Muscle layer of colon (tissue), 2 donors: ENCODE results near the gene FOXP2.
"Not testable (repeated sequence)": the region's sequence is repeated elsewhere in the genome, so short reads cannot be mapped to it uniquely, and the experiment has no call there.

ENCODE experiments used
- H3K27ac ChIP-seq: one replicate; pipeline ENCODE4 v1.7.0; 2013; ENCODE audit warnings: low read depth, mild to moderate bottlenecking, low read length, moderate library complexity
- H3K27me3 ChIP-seq, 2 donors: one replicate each; pipeline ENCODE4 v1.7.0; 2013; ENCODE audit warnings: low read length in 2 of 2, mild to moderate bottlenecking in 2 of 2; ENCODE audit not compliant: insufficient read depth in 2 of 2, control insufficient read depth in 1 of 2
- H3K36me3 ChIP-seq: one replicate; pipeline ENCODE4 v1.7.0; 2013; ENCODE audit warnings: mild to moderate bottlenecking, low read length; ENCODE audit not compliant: insufficient read depth
- H3K4me1 ChIP-seq: one replicate; pipeline ENCODE4 v1.7.0; 2013; ENCODE audit warnings: mild to moderate bottlenecking, low read length; ENCODE audit not compliant: insufficient read depth
- H3K4me3 ChIP-seq, 2 donors: one replicate each; pipeline ENCODE4 v1.7.0; 2013; ENCODE audit warnings: low read length in 2 of 2, low read depth in 1 of 2, mild to moderate bottlenecking in 1 of 2, moderate library complexity in 1 of 2
- H3K9ac ChIP-seq: one replicate; pipeline ENCODE4 v1.7.0; 2013; ENCODE audit warnings: low read length
- H3K9me3 ChIP-seq: one replicate; pipeline ENCODE4 v1.7.0; 2013; ENCODE audit warnings: mild to moderate bottlenecking, low read length
- donor health status: abdominal sarcoma.
- donor health status: Adenocarcinoma of cecum.

Gene FOXP2

DNA sequence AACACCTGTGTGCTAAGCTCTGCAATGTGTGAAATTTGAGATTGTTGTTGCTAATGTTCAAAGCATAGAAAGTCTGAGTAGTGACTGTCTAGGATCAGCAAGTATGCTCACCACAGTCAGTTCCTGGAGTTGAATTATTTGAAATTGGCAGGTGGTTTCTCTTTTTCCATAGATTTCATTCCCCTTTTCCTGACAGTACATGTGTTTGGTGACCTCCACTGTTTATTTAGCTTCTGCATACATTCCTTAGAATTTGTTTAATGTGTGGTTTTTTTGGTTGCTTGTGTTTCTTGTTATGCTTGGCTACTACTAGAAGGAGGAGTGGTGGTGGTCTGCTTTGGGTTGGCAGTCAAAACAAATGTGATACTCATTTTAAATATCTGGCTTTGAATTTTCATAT, 52.3 kb downstream of the FOXP2 start:
- no peaks in the 10 kb centered on the region for H3K9me3 ChIP-seq
- H3K36me3 ChIP-seq, result no peaks in the 10 kb centered on the region

GRCh38 chr7:114468844-114469243, 54.2 kb downstream of the FOXP2 start:
- Histone ChIP-seq H3K27ac (no peak overlapping the region), H3K9me3 (no peaks in the 10 kb centered on the region), H3K36me3 (no peaks in the 10 kb centered on the region), H3K27me3 (no peaks in the 10 kb centered on the region), H3K9ac (no peak overlapping the region), H3K4me1 (peaks cover 24% of the 10 kb centered on the region), H3K4me3 (no peak overlapping the region)

More for the DNA sequence above, 52.3 kb downstream of the FOXP2 start:
- H3K27me3 ChIP-seq, result no peaks in the 10 kb centered on the region
- H3K27ac ChIP-seq, result no peak overlapping the region
- no peak overlapping the region for H3K9ac ChIP-seq
- H3K4me1 ChIP-seq, result peaks cover 15% of the 10 kb centered on the region
- H3K4me3 ChIP-seq, result no peak overlapping the region

GRCh38 chr7:114472896-114473512, 58.4 kb downstream of the FOXP2 start:
- Histone ChIP-seq H3K4me1 (peaks cover 9% of the 10 kb centered on the region), H3K9me3 (no peaks in the 10 kb centered on the region), H3K36me3 (no peaks in the 10 kb centered on the region), H3K27ac (no peak overlapping the region), H3K27me3 (no peaks in the 10 kb centered on the region), H3K9ac (no peak overlapping the region), H3K4me3 (no peak overlapping the region)

DNA sequence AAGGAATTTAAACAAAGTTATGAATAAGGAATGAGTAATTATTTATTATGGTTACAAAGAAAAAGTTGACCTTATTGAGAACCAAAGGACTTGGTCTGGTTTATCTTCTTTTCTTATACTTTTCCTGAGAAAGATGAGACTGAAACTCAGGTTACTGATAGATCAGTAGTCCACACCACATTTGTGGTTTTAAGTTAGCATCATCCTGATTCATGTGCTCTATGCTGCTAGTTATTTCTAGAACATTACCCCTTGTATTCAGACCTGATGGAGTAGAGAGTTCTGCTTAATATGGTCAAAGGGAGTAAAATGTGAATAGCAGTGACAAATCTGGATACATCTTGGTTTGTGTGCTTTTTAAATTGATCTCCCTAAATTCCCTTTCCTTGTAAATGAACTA, 63.8 kb downstream of the FOXP2 start:
- Histone ChIP-seq H3K4me1 (peaks cover 8% of the 10 kb centered on the region), H3K9ac (no peak overlapping the region), H3K4me3 (no peak overlapping the region), H3K27ac (no peak overlapping the region), H3K36me3 (no peaks in the 10 kb centered on the region), H3K9me3 (no peaks in the 10 kb centered on the region), H3K27me3 (no peaks in the 10 kb centered on the region)

DNA sequence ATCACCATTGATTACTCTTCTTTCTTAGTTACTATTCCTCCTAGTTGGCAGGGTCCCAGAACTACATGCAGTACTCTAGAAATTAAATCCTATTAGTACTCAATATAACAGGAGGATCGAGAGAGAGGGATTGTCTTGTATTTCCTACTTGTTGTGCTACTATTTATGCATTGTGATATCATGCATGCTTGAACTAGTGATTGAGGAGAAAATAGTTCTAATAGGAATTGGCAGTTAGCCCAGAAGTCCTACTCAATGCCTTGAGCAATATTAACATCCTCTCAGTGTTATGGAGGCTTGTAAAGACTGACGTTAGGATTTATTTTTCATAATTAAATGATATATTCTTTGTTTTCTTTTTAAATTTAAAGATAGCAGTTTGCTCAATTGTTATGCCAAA, 67.4 kb downstream of the FOXP2 start:
- Histone ChIP-seq H3K27me3 (no peaks in the 10 kb centered on the region), H3K36me3 (no peaks in the 10 kb centered on the region), H3K9ac (no peak overlapping the region), H3K4me1 (peaks cover 3% of the 10 kb centered on the region), H3K9me3 (no peaks in the 10 kb centered on the region), H3K4me3 (no peak overlapping the region), H3K27ac (no peak overlapping the region)

- Histone ChIP-seq H3K36me3 (no peaks in the 10 kb centered on the region), H3K4me1 (peaks cover 3% of the 10 kb centered on the region), H3K27me3 (no peaks in the 10 kb centered on the region), H3K4me3 (no peak overlapping the region), H3K9me3 (no peaks in the 10 kb centered on the region), H3K9ac (no peak overlapping the region), H3K27ac (no peak overlapping the region)
Measured at GRCh38 chr7:114484226-114484625, 69.6 kb downstream of the FOXP2 start.

- Histone ChIP-seq H3K9me3 (no peaks in the 10 kb centered on the region), H3K4me3 (no peak overlapping the region), H3K27ac (no peak overlapping the region), H3K4me1 (no peaks in the 10 kb centered on the region), H3K27me3 (no peaks in the 10 kb centered on the region), H3K36me3 (no peaks in the 10 kb centered on the region), H3K9ac (no peak overlapping the region)
Measured at GRCh38 chr7:114487174-114487573, 72.6 kb downstream of the FOXP2 start.

DNA sequence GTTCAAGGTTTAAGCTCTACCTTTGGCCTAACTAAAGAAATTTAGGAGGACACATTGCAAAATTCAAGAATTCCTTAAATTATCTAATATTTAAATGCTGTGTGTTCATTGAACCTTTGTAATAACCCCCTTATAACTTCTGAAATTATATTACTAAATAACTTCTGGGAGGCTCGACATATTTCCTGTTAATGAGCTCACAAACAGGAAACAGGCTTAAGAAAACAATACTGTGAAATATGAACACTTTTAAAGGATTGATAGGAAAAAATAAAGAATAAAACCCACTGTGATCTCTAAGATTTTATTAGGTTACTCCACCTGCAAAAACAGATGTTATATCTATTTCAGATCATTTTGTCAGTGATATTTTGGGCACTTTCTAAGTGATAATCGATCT, 74.1 kb downstream of the FOXP2 start:
- Histone ChIP-seq H3K9ac (no peak overlapping the region), H3K36me3 (no peaks in the 10 kb centered on the region), H3K27me3 (no peaks in the 10 kb centered on the region), H3K4me1 (no peaks in the 10 kb centered on the region), H3K27ac (no peak overlapping the region), H3K4me3 (no peak overlapping the region), H3K9me3 (no peaks in the 10 kb centered on the region)

DNA sequence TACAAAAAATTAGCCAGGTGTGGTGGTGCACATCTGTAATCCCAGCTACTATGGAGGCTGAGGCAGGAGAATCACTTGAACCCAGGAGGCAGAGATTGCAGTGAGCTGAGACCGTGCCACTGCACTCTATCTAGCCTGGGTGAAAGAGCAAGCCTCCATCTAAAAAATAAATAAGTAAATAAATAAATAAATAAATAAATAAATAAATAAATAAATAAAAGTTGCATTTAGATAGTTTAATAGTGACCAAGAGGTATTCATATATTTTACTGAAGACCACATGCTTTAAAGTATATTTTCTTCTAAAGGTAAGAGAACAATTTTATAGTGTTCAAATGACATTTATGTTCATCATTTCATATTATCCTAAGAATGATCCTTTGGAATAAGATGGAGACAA, 82.9 kb downstream of the FOXP2 start:
- not testable (repeated sequence) for H3K4me3 ChIP-seq, H3K36me3 ChIP-seq, H3K27me3 ChIP-seq, H3K4me1 ChIP-seq, H3K9ac ChIP-seq, H3K9me3 ChIP-seq, H3K27ac ChIP-seq

DNA sequence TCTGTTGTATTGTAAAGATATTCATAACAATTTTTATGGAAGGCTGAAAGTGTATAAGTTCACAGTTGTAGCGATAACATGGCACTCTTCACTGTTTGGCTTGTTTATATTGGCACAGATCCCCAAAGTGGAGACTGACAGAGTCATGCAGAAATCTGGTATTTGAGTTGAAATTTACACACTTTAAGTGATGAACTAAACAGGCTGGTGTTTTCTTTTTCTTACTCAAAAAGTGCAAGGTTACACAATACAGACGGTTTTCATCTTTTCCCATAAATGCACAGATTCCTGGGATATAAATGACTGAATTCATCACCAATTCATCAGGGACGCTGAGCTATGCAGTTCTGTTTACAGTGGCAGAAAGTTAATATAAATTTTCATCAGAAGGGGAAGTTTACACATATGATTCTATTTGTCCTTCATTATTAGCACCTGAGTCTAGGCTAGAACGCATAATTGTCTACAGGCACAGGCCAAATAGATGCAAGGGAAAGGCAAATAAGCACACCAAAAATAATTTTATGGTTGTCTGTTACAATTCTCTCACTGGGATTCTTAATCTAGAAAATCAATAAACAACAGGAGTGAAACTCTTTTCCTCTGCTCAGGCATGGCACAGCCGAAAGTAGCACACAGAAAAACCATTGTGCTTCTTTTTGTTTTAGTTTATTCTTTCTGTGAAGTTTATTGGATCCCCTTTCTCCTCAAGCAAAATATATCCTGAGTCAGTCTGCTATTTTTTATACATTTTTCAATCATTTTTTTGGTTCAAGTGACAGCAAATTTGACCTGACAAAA, 88.0 kb downstream of the FOXP2 start:
- no peaks in the 10 kb centered on the region for H3K9me3 ChIP-seq
- no peak overlapping the region for H3K27ac ChIP-seq
- no peaks in the 10 kb centered on the region for H3K27me3 ChIP-seq
- no peaks in the 10 kb centered on the region for H3K36me3 ChIP-seq
- H3K4me1 ChIP-seq, result no peaks in the 10 kb centered on the region
- no peak overlapping the region for H3K9ac ChIP-seq
- no peak overlapping the region for H3K4me3 ChIP-seq

GRCh38 chr7:114504586-114504985, 90.0 kb downstream of the FOXP2 start:
- Histone ChIP-seq H3K9ac (no peak overlapping the region), H3K36me3 (no peaks in the 10 kb centered on the region), H3K4me1 (no peaks in the 10 kb centered on the region), H3K27ac (no peak overlapping the region), H3K9me3 (no peaks in the 10 kb centered on the region), H3K27me3 (no peaks in the 10 kb centered on the region), H3K4me3 (no peak overlapping the region)

- Histone ChIP-seq H3K27ac (no peak overlapping the region), H3K9me3 (no peaks in the 10 kb centered on the region), H3K9ac (no peak overlapping the region), H3K4me1 (no peaks in the 10 kb centered on the region), H3K27me3 (no peaks in the 10 kb centered on the region), H3K4me3 (no peak overlapping the region), H3K36me3 (no peaks in the 10 kb centered on the region)
Measured at GRCh38 chr7:114507381-114507780, 92.8 kb downstream of the FOXP2 start.
